Erythroblast (primary cell): ENCODE results near the gene HIRA.

ENCODE experiments used
- GATA1 ChIP-seq: IDR thresholded peaks from 2 replicates; pipeline ENCODE4 v1.6.1; 2011; ENCODE audit warnings: low read depth, mild to moderate bottlenecking, control low read depth, low read length, moderate library complexity
- POLR2A ChIP-seq: IDR thresholded peaks from 2 replicates; pipeline ENCODE4 v1.6.1; 2011; ENCODE audit warnings: mild to moderate bottlenecking, low read length

- no peak for TF ChIP-seq POLR2A
- TF ChIP-seq GATA1, result no peak
Measured at GRCh38 chr22:19478901-19479354, 47.4 kb upstream of the HIRA start, which contains the start of gene UFD1.
